ENCODE data around the gene JCHAIN. TPM values are rescaled to one million over a fixed set of nuclear protein-coding genes. Genes with fewer than 3 reads are reported as not detected.

JCHAIN gene
- total and polyA plus RNA-seq, 2 of the 13 experiments (the other 11 are each of a cell fraction or from before 2014, with no cell fraction given): not detected

- Histone ChIP-seq H4K20me1 (ENCODE audit: insufficient read depth, low read length) (no peaks in the 10 kb centered on the region), H3K36me3 (replicated peaks in 1 of 2; ENCODE audit: control insufficient read depth in 1 of 2, insufficient read depth in 2 of 2, low read length in 2 of 2) (no peaks in the 10 kb centered on the region), H3K4me3 (replicated peaks in 1 of 3; ENCODE audit: insufficient read depth in 1 of 3, low read depth in 2 of 3, low read length in 3 of 3) (no peak overlapping the region), H3K27me3 (ENCODE audit: control insufficient read depth in 1 of 2, insufficient read depth in 2 of 2, low read length in 2 of 2) (no peaks in the 10 kb centered on the region), H3K79me2 (ENCODE audit: insufficient read depth, low read length) (no peaks in the 10 kb centered on the region), H3K9ac (ENCODE audit: insufficient read depth, low read depth, low read length) (no peak overlapping the region), H2AFZ (ENCODE audit: low read length) (no peak overlapping the region), H3K4me1 (ENCODE audit: insufficient read depth, low read length) (no peaks in the 10 kb centered on the region), H3K9me3 (ENCODE audit: low read length) (no peaks in the 10 kb centered on the region), H3K27ac (ENCODE audit: extremely low read length, insufficient read depth, low read length) (no peak overlapping the region), H3K4me2 (ENCODE audit: low read depth, low read length) (no peak overlapping the region)
- ChIA-PET POLR2A (no interaction called here), CTCF (ENCODE audit: low intra/inter-chr PET ratio, low total read pairs) (no interaction called here)
- intact Hi-C loops (cut with micrococcal nuclease; ENCODE audit: unreplicated experiment) (loop anchor here (10.0 kb wide), 1 partner anchor 247 kb away; the partner anchor contains the start of gene MOB1B), in situ Hi-C loops (cut with HindIII; ENCODE audit: extremely low pct_ligation_motif_present, low pct_unique_long_range_greater_than_20kb) (loop anchor here (25.0 kb wide), 2 partner anchors 355 to 1055 kb away; no protein-coding TSS in a partner anchor)
- DNase-seq (ENCODE audit: low spot score): no peak
- TF ChIP-seq TP53 (CRISPR knock-in tag; conservative IDR thresholded peaks at IDR 0.05): no peak
- TF ChIP-seq MAFK (conservative IDR thresholded peaks at IDR 0.05 in 1 of 2, IDR thresholded peaks at IDR 0.05 in 1 of 2; ENCODE audit: low read length in 2 of 2): peak; percentile 95 to 99
- TF ChIP-seq MAFF (IDR thresholded peaks at IDR 0.05; ENCODE audit: low read depth, low read length): peak; percentile 98
- TF ChIP-seq ZNF232 (CRISPR knock-in tag; IDR thresholded peaks at IDR 0.05; ENCODE audit: borderline replicate concordance): no peak
- no TSS peak for BruUV-seq (replicated peaks)
- no peak for FAIRE-seq
- ATAC-seq: no peak
- 37% methylated on average over 5 of the region's 5 CpGs for WGBS (ENCODE audit: low lambda C conversion rate)
Observed at GRCh38 chr4:70657326-70657725, 9.0 kb downstream of the JCHAIN start.

GRCh38 chr4:70654605-70655011, 11.7 kb downstream of the JCHAIN start:
- DNase-seq (ENCODE audit: low spot score) (no peak), FAIRE-seq (no peak), ATAC-seq (no peak; the same call in 2 of the 3 replicates)
- no peaks in the 10 kb centered on the region for H3K9me3 ChIP-seq (ENCODE audit: low read length)
- no peak overlapping the region for H2AFZ ChIP-seq (ENCODE audit: low read length)
- ChIA-PET CTCF (ENCODE audit: low intra/inter-chr PET ratio, low total read pairs) (no interaction called here), POLR2A (no interaction called here)
- H3K4me2 ChIP-seq (ENCODE audit: low read depth, low read length): no peak overlapping the region
- no peaks in the 10 kb centered on the region for H3K36me3 ChIP-seq (replicated peaks in 1 of 2; ENCODE audit: control insufficient read depth in 1 of 2, insufficient read depth in 2 of 2, low read length in 2 of 2)
- WGBS (ENCODE audit: low lambda C conversion rate): 32% methylated on average over 5 of the region's 5 CpGs
- H3K4me3 ChIP-seq (replicated peaks in 1 of 3; ENCODE audit: insufficient read depth in 1 of 3, low read depth in 2 of 3, low read length in 3 of 3): no peak overlapping the region
- H3K27ac ChIP-seq (ENCODE audit: extremely low read length, insufficient read depth, low read length): no peak overlapping the region
- peaks cover 0 to 3% of the 10 kb centered on the region in 2 experiments; a peak in 1 of 5 replicates for H3K27me3 ChIP-seq (ENCODE audit: control insufficient read depth in 1 of 2, insufficient read depth in 2 of 2, low read length in 2 of 2)
- intact Hi-C loops (cut with micrococcal nuclease; ENCODE audit: unreplicated experiment): loop anchor here (5.0 to 10.0 kb wide), 3 partner anchors 33 to 250 kb away; partner anchors contain the start of genes MOB1B and UTP3
- H3K9ac ChIP-seq (ENCODE audit: insufficient read depth, low read depth, low read length): no peak overlapping the region
- in situ Hi-C loops (cut with HindIII; ENCODE audit: extremely low pct_ligation_motif_present, low pct_unique_long_range_greater_than_20kb): loop anchor here (25.0 kb wide), 2 partner anchors 358 to 1058 kb away; no protein-coding TSS in a partner anchor
- BruUV-seq (replicated peaks): no TSS peak
- no peaks in the 10 kb centered on the region for H3K79me2 ChIP-seq (ENCODE audit: insufficient read depth, low read length)
- peaks cover 7% of the 10 kb centered on the region; the same call in 1 of the 2 replicates for H3K4me1 ChIP-seq (ENCODE audit: insufficient read depth, low read length)
- no peaks in the 10 kb centered on the region for H4K20me1 ChIP-seq (ENCODE audit: insufficient read depth, low read length)
- TF ChIP-seq SMARCC2 (IDR thresholded peaks at IDR 0.05) (no peak), FOXJ3 (CRISPR knock-in tag; IDR thresholded peaks at IDR 0.05; ENCODE audit: borderline replicate concordance) (no peak), ZHX2 (IDR thresholded peaks at IDR 0.05; ENCODE audit: low read depth) (no peak), ZHX2 (CRISPR knock-in tag; IDR thresholded peaks at IDR 0.05; ENCODE audit: borderline replicate concordance) (no peak), ZNF382 (CRISPR knock-in tag; IDR thresholded peaks at IDR 0.05; ENCODE audit: borderline replicate concordance) (no peak), FOXC1 (CRISPR knock-in tag; IDR thresholded peaks at IDR 0.05; ENCODE audit: borderline replicate concordance) (no peak), DR1 (CRISPR knock-in tag; IDR thresholded peaks at IDR 0.05) (no peak), SIN3B (IDR thresholded peaks at IDR 0.05; ENCODE audit: low read length) (no peak)
- TF ChIP-seq, protein P1, sequence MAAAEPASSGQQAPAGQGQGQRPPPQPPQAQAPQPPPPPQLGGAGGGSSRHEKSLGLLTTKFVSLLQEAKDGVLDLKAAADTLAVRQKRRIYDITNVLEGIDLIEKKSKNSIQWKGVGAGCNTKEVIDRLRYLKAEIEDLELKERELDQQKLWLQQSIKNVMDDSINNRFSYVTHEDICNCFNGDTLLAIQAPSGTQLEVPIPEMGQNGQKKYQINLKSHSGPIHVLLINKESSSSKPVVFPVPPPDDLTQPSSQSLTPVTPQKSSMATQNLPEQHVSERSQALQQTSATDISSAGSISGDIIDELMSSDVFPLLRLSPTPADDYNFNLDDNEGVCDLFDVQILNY (CRISPR knock-in tag; conservative IDR thresholded peaks at IDR 0.05): no peak
